GM18907 (cell line): ENCODE data around the gene SLC8B1.

Experiments
- ATAC-seq: cut with Tn5 transposase; IDR thresholded peaks from one replicate; pipeline ENCODE4 v1.9.1; 2021; ENCODE audit warnings: mild to moderate bottlenecking, moderate library complexity; ENCODE audit not compliant: unreplicated experiment

The SLC8B1 gene

GRCh38 chr12:113271853-113272561, 62.9 kb downstream of the SLC8B1 start:
- no peak for ATAC-seq

DNA sequence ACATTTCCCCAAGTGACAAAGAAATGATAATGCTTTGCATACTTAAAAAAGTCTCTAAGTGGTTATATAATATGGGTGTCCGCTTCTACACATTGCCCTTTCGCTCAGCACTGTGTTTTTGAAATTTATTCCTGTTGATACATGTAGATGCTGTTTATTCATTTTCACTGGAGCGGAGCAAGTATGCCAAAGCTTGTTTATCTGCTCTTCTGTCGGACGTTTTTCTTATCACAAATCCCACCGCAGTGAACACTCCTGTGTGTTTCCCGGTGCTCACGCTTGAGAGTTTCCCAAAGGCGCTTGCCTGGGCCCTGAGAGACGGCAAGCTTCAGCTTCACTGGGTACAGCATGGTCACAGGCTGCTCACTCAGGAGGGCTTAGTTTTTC, 63.5 kb downstream of the SLC8B1 start:
- no peak for ATAC-seq

DNA sequence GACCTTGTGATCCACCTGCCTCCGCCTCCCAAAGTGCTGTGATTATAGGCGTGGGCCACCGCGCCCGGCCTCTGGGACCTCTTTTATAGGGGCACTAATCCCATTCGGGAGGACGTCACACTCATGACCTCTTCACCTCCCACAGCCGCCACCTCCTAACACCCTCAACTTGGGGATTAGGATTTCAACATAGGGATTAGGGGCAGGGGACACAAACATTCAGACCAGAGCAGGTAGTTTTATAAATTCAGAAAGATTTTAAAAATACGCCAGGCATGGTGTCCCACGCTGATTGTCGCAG, 64.2 kb downstream of the SLC8B1 start:
- ATAC-seq = no peak

DNA sequence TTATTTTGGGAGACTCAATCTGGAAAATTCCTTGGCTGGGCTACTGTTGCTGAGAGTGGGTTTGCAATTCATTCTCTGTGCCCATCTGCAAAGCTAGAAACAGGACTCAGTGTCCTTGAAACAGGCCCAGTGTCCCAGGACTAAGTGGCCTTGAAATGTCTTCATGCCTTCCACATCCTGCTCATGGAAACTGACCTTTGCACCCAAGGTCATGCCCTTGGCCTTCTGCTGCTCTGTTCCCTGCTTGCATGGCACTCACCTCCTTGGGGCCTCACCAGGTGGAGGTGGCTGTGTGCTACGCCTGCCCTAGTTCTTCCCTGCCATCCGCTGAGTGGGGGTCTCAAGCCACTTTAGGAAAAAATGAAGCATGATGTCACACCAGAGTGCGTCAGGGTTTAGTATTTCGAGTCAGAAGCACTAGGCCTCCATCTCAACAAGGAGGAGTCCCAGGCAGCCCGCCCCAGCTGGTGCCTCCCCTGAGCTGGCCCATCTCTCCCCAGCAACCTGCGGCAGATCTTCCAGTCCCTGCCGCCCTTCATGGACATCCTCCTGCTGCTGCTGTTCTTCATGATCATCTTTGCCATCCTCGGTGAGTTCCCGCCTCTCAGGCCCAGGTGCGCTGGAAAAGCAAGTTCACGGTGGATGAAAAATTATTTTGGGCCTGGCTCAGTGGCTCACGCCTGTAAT, 65.5 kb downstream of the SLC8B1 start:
- no peak for ATAC-seq

DNA sequence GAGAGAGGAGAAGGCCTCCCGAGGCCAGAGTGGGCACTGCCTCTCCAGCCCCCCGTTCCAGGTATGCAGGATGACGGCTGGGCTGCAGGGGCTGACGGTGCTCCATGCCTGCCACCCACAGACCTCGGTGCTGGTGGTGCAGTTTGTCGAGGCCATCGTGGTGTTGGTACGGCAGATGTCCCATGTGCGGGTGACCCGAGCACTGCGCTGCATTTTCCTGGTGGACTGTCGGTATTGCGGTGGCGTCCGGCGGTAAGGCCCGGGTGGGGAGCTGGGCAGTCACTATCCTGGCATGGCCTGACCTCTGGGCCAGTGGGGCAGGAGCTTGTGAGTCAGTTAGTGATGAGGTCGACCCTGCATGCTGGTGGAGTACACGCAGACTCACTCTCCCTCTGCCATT, 66.3 kb downstream of the SLC8B1 start:
- ATAC-seq = no peak

- no peak for ATAC-seq
Observed at GRCh38 chr12:113268136-113268535, 66.8 kb downstream of the SLC8B1 start.

- ATAC-seq = no peak
Observed at GRCh38 chr12:113267621-113268020, 67.3 kb downstream of the SLC8B1 start.

DNA sequence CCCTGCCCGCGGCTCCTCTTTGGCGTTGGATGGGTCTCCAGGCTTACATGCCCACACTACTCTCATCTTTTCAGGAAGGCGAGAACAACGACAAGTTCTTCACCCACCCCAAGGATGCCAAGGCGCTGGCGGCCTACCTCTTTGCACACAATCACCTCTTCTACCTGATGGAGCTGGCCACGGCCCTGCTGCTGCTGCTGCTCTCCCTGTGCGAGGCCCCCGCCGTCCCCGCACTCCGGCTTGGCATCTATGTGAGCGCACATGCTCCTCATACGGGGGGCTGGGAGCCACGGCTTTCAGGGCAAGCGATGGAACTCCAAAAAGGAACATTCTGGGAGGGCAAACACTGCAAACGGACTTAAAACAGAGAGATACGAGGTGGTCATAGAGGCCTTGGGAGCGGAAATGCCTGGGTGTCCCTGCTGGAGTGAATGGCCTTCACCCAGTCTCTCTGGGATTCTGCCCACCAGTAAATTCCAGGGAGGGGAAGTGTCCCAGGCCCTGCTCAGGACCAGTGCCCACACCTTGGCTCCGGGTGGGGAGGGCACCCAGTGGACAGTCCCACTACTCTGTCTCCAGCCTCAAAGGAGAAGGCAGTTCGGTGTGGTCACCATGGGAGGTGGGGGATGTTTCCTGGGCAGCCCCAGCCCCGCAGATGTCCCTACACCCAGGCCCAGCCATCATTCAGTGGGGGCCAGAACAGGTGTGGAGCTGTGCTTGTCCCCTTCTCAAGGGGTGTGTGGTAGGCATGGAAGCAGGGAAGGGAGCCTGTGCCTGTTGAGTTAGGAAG, 68.6 kb downstream of the SLC8B1 start:
- ATAC-seq = no peak

DNA sequence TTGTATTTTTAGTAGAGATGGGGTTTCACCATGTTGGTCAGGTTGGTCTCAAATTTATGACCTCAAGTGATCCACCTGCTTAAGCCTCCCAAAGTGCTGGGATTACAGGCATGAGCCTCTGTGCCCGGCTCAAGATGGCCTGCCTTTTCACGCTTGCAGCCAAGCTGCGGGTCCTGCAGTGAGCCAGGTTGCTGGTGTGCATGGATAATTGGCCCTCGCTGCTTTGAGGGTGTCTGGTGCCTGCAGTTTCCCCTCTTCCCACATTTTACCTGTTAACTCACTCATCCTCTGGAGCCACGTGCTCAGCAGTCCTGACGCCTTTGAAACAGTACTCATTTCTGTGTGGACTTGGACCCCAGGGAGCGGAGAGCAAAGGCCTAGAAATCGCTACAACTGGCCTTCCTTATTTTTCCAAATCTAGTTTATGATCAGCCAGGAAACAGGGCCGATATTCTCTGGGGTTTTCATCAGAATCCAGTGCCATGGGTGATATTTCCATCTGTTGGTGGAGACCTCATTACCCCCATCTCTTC, 71.4 kb downstream of the SLC8B1 start:
- no peak for ATAC-seq

- ATAC-seq = no peak
Observed at GRCh38 chr12:113262710-113263109, 72.2 kb downstream of the SLC8B1 start.

- ATAC-seq = no peak
Observed at GRCh38 chr12:113261847-113262470, 73.0 kb downstream of the SLC8B1 start.

DNA sequence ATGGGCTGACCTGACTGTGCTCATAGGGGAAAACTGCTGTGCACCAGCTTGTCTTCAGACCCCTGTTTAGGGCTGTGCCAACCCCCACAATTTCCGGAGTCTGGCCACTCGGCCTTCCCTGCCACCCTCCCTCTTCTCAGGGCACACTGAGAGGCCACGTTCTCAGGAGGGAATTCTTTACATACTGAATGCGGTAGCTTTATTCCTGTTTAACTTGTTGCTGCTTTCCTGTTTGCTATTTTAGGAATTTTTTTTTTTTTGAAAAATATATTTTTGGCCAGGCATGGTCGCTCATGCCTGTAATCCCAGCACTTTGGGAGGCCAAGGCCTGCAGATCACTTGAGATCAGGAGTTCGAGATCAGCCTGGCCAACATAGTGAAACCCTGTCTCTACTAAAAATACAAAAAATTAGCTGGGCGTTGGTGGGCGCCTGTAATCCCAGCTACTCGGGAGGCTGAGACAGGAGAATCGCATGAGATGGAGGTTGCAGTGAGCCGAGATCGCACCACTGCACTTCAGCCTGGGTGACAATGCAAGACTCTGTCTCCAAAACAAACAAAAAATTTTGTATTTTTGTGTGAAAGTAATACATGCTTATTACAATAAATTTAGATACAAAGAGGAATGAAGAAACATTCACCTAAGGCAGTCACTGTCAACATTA, 74.1 kb downstream of the SLC8B1 start:
- ATAC-seq = no peak

DNA sequence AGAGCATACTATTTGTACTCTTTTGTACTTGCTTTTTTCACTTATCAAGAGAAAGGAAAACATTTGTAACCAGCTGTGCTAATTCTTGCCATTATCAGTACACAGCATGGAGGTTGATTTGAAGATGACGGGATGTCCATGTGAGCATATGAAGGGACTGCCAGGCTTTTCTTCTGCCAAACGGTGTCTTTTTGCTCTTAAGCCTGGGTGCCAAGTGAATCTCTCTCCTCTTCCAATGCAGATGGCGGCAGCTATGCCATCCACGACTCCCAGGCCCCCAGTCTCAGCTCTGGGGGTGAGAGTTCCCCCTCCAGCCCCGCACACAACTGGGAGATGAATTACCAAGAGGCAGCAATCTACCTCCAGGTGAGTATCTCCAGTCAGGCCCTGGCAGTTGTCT, 74.8 kb downstream of the SLC8B1 start:
- no peak for ATAC-seq

- ATAC-seq = no peak
Observed at GRCh38 chr12:113257564-113257963, 77.3 kb downstream of the SLC8B1 start.

DNA sequence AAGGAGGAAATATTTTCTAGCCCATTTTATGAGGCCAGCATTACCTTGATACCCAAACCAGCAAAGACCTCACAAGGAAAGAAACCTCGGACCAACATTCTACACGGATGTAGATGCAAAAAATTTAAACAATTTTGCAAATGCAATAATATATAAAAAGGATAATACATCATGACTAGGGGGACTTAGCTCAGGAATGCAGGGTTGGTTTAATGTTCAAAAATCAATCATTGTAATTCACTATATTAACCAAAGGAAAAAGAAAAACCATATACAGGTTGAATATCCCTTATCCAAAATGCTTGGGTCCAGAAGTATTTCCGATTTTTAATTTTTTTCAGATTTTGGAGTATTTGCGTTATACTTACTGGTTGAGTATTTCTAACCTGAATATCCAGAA, 80.6 kb downstream of the SLC8B1 start:
- ATAC-seq = no peak

- no peak for ATAC-seq
Observed at GRCh38 chr12:113253532-113254285, 81.2 kb downstream of the SLC8B1 start.

DNA sequence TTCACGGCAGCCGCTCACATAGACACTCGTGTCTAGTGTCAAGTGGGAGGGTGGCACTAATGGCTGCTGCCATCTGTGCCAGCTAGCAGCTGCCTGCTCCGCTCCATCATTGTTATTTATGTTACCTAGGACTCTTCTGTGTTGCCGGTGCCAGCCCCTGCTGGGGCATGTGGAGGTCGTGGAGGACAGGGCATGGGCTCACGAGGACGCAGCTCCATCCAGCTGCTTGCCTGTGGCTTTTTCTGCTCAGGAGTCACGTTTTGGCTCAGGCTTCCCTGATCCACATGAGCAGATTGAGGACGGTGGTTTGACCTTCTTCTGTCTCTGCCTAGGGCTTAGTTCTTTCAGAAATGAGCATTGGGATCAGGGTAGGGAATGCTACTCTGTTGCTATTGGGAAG, 82.4 kb downstream of the SLC8B1 start:
- no peak for ATAC-seq

DNA sequence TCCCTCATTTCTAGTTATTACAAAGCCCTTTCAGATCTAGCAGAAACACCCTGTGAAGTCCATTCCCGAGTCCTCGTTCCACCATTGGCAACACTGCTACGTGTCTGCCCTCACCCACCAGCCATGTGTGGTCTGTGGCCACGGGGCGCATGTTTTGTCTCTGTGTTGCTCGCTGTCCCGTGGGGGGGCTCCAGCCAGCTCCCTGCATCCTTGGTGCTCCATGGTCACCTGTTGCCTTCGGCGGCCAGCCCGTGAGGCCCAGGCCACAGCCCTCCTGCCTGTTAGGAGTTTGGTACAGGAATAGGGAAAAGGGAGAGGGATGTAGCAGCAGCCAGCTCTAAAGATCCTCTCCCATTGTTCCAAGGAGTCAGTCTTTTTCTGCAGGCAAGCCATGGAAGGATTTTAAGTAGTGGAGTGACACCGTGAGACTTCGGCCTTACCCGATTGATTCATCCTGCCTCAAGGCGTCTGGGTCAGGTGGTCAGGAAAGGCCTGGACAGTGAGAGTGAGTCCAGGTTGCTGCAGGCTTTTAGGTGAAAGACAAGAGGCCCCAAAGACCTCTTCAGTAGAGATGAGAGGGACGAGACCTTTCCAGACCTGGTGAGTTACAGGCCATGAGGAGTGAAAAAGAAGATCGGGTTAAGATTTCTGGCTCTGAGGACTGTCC, 83.4 kb downstream of the SLC8B1 start:
- ATAC-seq = no peak

- ATAC-seq = no peak
Observed at GRCh38 chr12:113250045-113250444, 84.9 kb downstream of the SLC8B1 start.

GRCh38 chr12:113249546-113249945, 85.4 kb downstream of the SLC8B1 start:
- ATAC-seq = no peak
